Umbilical cord (tissue), 2 donors: Measurements from ENCODE around the gene ZNF35. TPM values are rescaled to one million over a fixed set of nuclear protein-coding genes. Genes with fewer than 3 reads are reported as not detected.
A peak's percentile ranks its signal among the peaks of the same experiment; 100 is the strongest.

Experiments
- DNase-seq: peaks from one replicate; pipeline ENCODE4 v3.0.0-alpha.2; 2015; ENCODE audit warnings: low spot score
- total RNA-seq: library from RNA; depleted of rRNA; stranded (reverse); fragments of >200 nt; gene quantifications from one replicate; pipeline ENCODE4 v1.2.3, GENCODE V29; 2014; ENCODE audit warnings: low replicate concordance; ENCODE audit not compliant: insufficient read depth

ZNF35 gene
- total RNA-seq, 1 donor from 2014 or later, result 13.0 TPM

DNA sequence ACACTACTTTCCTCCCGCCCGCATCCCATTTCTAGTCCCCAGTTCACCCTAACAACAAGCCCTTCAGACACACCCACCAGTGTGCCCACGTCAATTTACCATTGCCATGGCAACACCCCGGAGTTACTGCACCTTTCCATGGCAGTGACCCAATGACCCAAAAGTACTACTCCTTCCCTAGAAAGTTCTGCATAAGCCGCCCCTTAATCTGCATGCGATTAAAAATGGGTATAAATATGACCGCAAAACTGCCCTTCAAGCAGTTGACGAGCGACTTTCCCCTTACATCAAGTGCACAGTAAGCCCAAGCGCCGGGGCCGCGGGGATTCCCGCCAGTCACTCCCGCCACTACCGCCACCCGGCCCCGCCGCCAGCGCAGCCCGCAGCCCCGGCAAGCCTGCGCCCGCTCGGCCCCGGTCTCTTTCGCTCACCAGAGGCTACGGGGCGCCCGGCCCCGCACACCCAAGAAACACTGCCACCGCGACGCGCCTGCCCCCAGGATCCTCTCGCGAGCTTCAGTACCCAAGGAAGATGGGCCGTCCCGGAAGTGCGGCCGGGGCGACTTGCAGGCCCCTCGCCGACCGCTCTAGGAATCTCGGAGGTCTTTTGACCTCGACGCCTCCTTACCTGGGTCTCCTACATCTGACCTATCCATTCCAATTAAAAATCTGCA, 36.7 kb downstream of the ZNF35 start:
- peak; percentile 88 for DNase-seq

DNA sequence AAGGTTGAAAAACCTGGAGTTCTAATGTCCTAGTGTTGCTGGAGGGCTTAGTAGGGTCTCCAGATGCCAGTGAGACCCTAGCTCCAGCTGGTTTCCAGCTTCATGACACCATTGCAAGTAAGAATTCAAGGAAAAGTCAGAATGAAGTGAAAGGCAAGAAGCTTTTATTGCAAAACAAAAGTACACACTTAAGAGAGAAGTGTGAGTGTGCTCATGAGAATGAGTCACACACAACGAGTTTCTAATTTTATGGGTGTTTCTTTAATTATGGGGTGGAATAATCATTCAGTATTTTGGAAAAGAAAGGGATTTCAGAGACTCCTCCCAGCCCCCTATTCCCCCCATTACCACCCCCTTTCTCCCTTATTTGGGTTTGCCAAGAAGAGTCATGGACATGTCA, 39.4 kb downstream of the ZNF35 start:
- no peak for DNase-seq

Other genes starting within 250 kb of the ZNF35 start
- 19.7 TPM for gene ZNF445, start 171.1 kb upstream of the ZNF35 start, total RNA-seq
- gene ZKSCAN7, start 93.5 kb upstream of the ZNF35 start, total RNA-seq, result 6.7 TPM
- 19.0 TPM for gene ZNF660, start 63.8 kb upstream of the ZNF35 start, total RNA-seq
- 38.3 TPM for gene ZNF197, start 23.7 kb upstream of the ZNF35 start, total RNA-seq
- gene ZNF502, start 63.9 kb downstream of the ZNF35 start, total RNA-seq, result 14.0 TPM
- gene ZNF501, start 80.9 kb downstream of the ZNF35 start, total RNA-seq, result 14.0 TPM
- gene KIAA1143, start 112.9 kb downstream of the ZNF35 start, total RNA-seq, result 26.7 TPM
- 5.3 TPM for gene KIF15, start 113.1 kb downstream of the ZNF35 start, total RNA-seq
- 24.8 TPM for gene TMEM42, start 213.2 kb downstream of the ZNF35 start, total RNA-seq
- 3.1 TPM for gene TGM4, start 225.9 kb downstream of the ZNF35 start, total RNA-seq